RCC 7860 (cell line): ENCODE data around the gene TMEM115.

ENCODE experiments used
- DNase-seq: peaks from one replicate; pipeline ENCODE4 v3.0.0-alpha.2; 2015; ENCODE audit warnings: low spot score
- FAIRE-seq: peaks from 2 replicates; lab custom pipeline; 2012; peaks lifted over from hg19 to GRCh38; lab: Jason Lieb, UNC

Gene TMEM115

DNA sequence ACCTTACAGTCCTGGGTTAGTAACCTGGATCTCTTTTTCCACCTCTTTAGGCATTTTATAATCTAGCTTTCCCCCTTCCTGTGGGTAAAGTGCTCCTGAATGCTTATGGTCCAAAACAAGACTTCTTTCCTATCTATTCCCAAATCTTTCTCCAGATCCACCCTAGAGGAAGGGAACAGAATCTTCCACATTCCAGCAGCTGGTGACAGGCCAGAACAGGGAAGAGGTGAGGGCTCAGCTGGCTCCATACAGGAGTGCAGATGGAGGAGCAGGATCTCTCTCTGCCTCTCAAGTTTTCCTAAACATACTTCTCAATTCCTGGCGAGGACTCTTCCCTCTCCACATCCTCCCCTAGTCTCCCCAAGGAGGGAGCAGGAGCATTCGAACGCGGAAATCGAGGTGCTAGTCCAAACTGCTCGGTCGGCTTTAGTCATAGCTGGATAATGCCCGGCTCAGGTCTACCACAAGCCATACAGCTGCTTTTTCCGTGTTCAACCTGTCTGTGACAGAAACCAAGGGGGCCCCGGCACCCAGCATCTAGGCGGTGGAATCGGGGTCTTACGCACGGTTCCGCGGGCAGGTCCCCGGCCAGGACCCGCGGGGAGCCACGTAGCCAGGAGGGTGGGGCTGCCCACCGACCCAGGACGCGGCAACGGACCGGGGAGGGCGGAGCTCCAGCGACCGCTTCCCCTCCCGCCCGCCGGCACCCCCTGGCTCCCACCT is 22.7 kb downstream of the TMEM115 start:
- FAIRE-seq: no peak
- DNase-seq: no peak

DNA sequence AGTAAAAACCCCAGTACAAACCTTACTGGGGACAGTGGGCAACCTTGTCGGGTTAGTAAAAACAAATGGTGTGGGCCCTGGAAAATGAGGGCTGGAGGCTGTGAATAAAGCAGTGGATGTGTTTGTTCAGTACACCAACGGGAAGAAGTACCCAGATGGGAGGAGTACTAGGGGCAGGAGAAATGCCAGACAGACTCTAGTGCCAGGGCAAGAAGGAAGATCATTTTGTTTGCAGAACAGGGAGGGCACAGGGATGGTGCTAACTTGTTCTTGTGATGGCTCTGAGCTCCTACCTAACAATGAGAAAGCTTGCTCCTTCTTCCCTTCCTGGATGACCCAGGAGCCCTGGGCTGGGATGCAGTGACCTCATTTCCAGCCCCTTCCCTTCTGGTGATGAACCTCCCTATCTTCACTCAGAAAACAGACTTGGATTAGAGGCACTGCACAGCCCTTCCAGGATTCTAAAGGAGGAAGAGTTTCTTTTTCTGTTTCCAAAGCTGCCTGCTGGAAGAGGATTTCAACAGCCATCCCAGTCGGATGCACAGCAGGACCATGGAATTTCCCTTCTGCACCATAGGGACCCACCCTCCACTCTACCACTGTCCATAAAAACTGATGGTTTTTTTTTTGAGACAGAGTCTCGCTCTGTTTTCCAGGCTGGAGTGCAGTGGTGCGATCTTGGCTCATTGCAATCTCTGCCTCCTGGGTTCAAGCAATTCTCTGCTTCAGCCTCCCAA is 24.8 kb downstream of the TMEM115 start:
- DNase-seq (no peak), FAIRE-seq (no peak)

DNA sequence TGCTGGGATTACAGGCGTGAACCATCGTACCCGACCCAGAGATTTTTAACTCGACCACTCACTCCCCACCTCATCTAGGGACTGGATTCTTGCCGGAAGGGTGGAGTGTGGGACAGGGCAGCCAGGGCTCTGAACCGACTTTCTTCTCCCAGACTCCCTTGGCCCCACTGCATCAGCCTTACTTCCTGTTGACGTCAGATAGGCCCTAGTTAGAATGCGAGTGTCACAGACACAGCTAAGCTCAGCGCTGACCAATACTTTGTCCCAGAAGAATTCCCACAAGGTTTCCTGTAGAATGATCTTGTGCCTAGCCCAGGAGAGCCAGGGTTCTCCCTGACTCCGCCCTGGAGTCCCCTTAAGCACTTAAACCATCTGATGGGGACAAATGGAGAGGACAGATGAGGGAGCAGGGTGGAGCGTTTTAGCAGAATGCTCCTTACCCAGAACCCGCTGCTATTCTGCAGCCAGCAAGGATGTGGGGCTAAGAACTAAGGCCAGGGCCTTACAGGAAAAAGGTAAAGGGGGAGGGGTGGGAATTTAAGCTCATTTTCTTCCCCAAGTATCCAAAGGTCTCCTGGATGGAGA is 25.5 kb downstream of the TMEM115 start:
- no peak for FAIRE-seq
- DNase-seq: no peak

DNA sequence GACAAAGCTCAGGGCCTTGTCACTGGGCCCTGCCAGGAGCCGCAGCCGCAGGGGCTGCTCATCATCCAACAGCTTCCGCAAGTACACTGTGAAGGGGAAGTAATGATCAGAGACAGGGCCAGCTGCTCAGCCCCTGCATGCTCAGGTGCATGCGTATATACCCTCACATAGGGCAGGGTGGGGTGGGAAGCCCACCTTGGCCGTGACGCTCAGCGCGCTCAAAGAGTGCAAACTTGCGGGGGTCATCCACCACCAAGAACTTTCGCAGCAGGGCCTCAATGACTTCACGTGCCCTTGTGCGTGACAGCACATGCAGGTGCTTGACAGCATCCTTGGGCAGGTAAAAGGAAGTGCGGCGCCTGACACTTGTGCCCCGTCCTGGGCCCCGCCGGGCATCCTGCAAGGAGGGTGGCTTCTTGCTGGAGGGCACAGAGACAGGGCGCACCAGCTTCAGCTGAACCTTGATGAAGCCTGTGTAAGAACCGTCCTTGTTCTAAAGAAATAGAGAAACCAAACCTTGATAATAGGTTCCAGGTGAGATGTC is 27.9 kb downstream of the TMEM115 start:
- FAIRE-seq: no peak
- DNase-seq: no peak

DNA sequence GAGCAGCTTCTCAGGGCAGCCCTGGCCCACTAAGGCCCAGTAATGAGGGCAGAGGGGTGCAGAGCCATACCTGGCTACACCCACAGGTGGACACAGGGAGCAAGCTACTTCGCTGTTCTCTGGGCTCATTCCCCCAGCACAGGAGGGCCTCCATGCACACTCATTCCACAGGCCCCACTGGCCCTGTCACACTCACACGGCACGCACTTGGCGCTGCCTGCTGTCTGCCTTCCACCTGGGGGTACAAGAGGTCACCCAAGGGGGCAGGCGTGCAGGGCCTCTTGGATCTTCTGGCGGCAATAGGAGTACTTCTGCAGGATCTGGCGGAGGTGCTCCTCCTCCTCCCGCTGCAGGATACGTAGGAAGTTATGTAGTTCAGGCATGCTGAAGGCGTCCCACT is 29.0 kb downstream of the TMEM115 start:
- FAIRE-seq (no peak), DNase-seq (no peak)

DNA sequence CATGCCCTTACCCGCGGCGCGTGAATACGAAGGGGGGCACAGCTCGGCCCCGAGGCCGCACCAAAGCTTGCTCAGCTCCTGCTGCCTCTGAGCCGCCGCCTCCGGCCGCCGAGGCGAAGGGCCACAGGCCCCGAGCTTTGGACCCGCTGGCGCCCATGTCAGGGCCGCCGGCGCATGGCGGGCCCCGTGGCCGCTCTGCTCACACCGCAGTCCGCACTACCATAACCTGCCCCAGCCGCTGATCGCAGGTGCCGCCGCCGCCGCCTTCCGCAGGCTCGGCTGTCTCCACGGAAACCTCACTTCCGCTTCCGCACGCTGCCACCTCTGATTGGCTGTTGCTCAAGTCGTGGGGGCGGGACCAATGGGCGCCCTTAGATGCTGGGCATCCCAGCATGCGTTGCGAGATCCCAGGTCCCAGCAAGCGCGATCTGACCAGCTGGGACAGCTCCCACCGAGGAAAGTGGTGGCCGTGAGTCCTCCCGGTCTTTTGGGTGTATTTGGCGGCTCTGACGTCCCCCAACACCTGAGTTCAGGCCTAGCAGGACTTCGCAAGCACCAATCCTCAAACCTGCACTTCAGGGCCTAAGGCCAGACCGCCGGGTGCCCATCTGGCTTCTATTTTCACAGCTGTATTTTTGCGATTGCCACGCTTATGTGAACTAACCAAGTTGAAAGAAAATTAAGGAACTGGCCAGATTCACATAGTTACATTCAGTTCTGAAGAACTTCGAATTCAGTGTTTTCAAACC is 31.2 kb downstream of the TMEM115 start, which contains the start of gene TUSC2:
TUSC2 (minus strand) TSS at position 281 of the 749 bp plus-strand sequence; CDS start at position 157, 124 bp downstream.
- FAIRE-seq: peak; percentile 72
- peak; percentile 84 for DNase-seq

DNA sequence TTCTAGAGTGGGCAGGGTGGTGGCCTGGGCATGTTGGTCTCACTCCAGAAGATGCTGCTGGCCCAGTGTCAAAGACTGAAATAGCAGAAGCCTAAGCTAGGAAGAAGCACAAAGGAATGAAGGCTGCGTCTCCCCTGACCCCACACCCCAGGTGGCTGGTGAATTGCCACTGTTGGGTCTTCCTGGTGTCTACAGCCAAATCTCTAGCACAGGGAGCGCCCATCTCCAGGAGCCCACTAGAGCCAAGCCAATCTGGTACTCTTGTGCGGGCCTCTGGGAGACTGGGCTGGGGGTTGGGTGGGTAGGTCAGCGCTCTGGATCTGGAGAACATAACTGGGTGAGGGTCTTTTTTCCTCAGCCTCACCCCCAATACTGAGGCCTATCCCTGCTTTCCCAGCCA is 32.2 kb downstream of the TMEM115 start:
- DNase-seq: no peak
- no peak for FAIRE-seq

DNA sequence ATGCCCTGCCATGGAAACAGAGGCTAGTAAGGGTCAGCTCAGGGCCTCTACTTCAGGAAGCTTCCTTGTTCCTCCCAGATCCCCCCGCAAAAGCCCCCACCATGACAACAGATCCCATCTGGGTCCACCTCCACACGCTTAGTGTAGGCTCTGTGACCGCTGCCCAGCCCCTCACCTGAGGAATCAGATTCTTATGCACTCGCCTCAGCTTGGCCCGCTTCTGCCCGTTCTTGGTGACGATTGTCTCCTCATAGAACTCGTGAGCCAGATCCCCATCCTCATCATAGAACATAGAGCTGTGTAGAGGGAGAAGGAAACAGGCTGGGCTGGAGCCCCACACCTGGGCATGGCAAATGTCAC is 33.2 kb downstream of the TMEM115 start:
- no peak for DNase-seq
- no peak for FAIRE-seq

DNA sequence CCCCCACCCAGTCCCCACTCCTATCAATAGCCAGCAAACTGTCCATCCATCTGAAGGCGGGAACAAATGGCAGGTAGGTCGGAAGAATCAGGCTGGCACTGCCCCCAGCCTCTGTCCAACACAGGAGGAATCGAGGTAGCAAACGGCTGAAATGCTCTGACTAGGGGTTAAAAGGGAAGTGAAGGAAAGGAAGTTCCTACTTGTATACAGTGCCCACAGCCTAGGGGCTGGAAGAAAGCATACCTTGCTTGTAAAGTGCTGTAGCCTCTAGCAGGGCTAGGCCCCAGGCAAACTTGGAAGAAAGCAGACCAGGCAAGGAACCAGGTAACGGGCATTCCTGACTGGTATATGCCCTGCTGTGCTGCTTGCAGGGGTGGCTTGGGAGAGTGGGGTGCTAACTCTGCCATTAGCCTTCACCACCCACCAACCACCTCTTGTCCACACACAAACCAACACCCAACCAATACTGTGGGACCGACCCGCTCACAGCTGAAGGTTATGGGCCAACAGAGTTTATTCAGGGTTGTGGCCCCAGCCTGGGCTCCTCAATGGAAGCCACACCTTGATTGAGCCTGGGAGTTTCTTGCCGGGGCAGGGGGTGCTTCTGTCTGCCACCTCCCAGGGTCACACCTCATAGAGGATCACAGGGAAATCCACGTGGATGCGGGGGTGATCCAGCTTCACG is 33.7 kb downstream of the TMEM115 start:
- no peak for DNase-seq
- no peak for FAIRE-seq

DNA sequence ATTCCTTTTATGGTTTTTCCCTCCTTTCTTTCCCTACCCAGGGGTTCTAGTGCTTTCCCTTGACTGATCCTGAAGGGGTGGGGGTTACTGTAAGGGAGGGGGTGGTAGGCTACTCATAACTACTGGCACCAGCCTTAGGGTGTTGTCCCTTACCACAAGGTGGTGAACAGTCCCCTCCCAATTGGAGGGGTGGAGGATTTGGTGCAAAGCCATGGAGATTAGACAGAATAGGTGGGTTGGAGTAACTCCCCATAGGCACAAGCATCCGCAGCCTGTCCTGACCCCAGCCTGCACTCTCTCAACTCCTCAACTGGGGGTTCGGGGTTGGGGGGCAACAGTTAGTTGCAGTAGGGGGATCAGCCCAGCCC is 34.2 kb downstream of the TMEM115 start:
- FAIRE-seq (no peak), DNase-seq (no peak)

DNA sequence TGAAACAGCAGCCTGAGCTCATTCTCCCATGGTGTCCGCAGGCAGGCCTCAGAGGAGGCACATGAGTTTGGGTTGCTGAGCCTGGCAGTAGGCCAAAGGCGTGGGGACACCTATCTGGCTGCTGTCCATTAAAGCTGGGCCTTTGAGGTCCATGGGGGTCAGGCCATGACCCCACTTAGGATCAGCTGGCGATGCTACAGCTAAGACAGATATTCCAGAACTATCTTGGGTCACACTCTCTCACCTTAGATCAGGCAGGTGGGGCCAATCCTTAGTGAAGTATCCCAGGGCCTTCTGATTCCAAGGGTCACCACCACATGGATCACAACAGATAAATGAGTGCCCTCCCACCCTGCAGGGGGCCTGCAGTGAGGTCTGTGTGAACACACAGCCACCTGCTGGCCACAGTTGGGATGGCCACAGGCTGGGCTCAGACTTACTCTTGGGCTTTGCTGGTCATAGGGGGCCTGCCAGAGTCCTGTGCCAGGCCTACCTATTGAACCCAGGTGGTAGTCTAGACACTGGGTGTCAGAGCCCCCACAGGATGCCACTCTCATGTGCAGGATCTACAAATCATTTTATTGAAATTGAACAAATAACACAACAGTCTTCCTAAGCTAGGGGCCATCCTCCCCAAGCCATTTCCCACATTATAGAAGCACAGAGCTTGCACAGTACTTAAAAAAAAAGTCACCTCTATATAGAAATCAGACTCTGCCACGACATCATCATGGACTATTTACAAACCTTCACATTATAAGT is 34.8 kb downstream of the TMEM115 start:
- FAIRE-seq: no peak
- DNase-seq: peak; percentile 51

DNA sequence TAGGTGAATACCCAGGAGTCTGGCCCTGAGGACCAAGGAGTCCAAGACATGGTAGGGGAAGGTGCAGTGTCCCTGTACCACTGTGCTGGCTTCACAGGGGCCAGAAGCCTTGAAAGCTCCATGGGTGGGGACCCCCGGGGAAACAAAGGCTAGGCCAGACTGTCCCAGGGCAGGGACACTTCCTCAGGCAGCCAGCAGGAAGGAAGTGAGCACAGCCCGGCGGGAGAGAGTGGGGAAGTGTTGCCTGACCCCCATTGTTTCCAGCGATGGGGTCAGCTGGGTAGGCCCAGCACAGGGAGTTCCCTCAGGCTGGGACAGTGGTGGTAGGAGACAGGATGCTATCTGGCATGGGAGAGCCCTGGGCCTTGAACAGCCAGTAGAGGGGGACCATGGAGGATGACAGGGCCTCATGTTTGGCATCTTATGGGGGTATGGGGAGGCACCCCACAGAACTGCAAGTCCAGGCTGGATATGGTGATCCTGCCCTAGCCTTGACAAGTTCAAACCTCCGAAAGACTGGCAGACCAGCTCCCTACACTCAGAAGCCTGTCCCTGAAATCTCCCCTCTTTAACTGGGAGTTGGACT is 35.6 kb downstream of the TMEM115 start:
- no peak for FAIRE-seq
- no peak for DNase-seq

DNA sequence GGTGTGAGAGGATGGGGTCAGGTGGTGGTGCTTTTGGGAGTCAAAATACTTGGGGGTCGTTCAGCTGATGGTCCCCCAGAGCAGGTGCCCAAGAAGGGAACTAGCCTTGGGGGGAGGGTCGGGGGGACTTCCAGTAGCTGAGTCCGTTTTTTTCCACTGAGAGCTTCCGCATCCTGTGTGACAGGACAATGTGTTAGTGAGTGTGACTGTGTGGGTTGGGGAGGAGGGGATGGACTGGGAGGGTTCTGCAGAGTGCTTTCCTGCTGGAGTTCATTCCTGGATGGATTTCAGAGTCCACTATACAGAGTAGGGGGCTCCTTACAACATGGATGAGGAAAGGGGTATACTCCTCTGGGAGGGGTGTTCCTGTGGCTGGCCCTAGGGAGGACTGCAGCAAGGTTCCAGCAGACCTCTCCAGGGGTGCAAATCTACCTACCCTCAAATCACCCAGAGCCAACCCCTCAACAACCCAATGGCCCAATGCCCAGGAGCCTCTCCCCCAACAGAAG is 36.2 kb downstream of the TMEM115 start:
- FAIRE-seq: no peak

DNA sequence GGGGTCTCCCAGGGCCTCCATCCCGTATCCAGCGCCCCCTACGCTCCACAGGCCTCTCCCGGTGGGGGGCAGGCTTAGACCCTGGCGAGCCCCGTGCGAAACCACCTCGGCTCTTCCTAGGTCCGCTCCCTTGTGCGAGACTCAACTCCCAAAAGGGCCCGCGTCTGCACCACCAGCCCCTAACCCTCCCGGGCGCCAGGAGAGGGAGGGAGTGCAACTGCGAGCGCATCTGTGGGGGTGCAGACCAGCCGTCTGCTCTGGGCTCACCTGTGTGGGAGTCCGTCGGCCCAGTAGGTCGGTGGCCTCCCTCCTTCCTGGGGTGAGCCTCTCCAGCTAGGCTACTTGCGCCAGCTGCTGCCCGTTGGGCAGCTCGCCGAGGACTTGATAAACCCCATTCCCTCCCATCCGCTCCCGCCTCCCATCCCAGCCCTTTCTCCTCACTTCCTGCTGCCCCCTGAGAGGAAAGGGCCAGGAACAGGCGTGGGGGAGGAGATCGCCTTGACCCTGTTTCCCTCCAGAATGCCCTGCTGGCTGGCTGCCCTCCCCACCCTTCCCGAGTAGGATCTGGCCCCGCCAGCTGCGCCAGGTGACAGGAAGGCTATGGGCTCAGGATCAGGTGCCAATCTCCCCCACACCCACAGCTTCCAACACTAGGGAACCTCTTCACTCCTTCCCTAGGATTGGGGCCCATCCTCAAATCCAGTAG is 36.8 kb downstream of the TMEM115 start, which contains the start of gene HYAL2:
HYAL2 (minus strand) TSS at position 360 of the 706 bp plus-strand sequence. CDS start 2,256 bp downstream, outside the sequence.
- FAIRE-seq (no peak), DNase-seq (no peak)

More for the DNA sequence above, 36.2 kb downstream of the TMEM115 start:
- DNase-seq: no peak

DNA sequence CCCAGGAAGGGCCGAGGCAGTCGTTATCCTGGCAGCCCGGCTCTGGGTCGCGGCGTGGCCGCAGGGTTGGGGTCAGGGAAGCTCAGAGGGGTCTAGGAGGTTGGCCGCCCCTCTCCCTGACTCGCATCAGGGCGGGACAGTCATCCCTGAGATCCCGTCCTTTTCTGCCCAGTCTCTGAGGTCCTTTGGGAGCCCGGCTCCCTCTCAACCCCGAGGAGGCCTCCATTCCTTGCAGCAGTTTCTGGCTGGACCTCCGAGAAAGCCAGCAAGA is 37.3 kb downstream of the TMEM115 start:
- no peak for DNase-seq
- FAIRE-seq: no peak

DNA sequence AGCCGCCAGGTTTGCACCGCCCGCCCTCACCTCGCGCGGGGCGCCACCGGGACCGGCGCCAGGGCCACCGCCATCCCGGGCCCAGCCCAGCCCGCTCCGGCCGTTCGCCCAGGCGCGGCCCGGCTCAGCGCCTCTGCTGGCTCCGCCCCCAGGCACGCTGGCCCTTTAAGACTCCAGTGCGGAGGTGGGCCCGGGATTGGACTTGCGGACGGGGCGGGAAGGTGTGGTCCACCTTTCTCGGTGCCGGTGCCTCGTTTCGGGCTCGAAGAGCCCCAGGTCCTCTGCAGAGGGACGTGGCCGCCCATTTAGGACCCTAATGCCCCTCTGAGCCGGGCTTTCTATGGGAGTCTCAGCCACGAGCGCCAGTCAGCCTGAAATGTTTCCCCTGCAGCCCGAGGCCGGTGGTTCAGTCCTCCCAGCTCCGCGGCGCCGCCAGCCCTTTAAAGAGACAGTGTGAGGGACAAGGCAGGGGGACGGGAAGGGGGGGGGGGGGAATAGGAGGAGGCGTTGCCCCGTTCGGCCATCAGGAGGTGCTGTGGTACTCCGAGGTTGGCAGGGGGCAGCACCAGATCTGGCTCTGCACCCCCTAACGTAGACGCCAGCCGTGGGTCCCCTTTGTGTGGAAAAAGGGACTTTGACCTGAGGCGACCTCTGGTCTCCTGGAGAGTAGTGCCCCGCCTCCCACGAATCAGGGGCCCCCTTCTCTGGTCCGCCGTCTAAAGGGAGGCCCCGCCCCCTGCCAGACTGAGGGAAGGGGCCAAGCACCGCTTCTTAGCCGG is 37.8 kb downstream of the TMEM115 start:
- DNase-seq (peak; percentile 63), FAIRE-seq (no peak)

DNA sequence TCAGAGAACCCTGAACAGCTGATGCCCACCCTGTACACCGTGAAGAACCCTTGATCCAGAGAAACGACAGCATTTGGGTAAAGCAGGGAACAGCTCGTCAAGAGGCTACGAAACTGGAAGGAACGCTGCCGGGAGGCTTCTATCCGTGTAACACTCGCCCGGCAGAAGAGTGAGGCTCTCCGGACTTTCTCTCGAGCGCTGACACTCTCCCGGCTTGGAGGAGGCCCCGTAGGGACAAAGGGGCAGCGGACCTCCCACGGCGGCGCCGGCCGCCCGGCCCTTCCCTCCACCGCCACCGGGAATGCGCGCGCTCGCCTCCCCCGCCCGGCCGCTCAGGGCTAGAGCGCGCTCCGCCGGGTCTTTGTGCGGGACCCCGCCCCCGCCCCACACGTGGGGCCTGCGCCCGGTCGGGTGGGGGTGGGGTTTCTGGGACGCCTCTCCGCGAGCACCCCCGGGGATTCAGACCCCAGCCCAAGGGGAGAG is 38.4 kb downstream of the TMEM115 start:
- DNase-seq (peak; percentile 34), FAIRE-seq (no peak)
